Measurements from ENCODE around the gene C1orf226. TPM values are rescaled to one million over a fixed set of nuclear protein-coding genes. Genes with fewer than 3 reads are reported as not detected.

Gene C1orf226
- total and polyA plus RNA-seq, 2 experiments from 2014 or later = 2.7 to 12.5 TPM

- Histone ChIP-seq H3K9me2 (ENCODE audit: insufficient read depth) (0 out of 2 replicates have a peak, but pooled peaks cover 10% of the 10 kb centered on the region), H4K20me1 (replicated peaks; ENCODE audit: insufficient read depth) (no peaks in the 10 kb centered on the region), H2AFZ (no peak overlapping the region), H3K36me3 (ENCODE audit: insufficient read depth) (no peaks in the 10 kb centered on the region), H3K79me2 (replicated peaks; ENCODE audit: insufficient read depth) (no peaks in the 10 kb centered on the region), H3F3A (replicated peaks; ENCODE audit: low read depth) (no peaks in the 10 kb centered on the region), H3K4me1 (ENCODE audit: insufficient read depth) (no peaks in the 10 kb centered on the region), H3K4me2 (no peak overlapping the region), H3K27me3 (ENCODE audit: insufficient read depth) (no peaks in the 10 kb centered on the region), H3K27ac (ENCODE audit: low read depth) (no peak overlapping the region), H3K4me3 (no peak overlapping the region)
- Mint-ChIP-seq H3K27me3 (ENCODE audit: insufficient read depth, low read depth, poor library complexity) (no peaks in the 10 kb centered on the region), H3K27ac (no peak overlapping the region), H3K4me3 (no peak overlapping the region), H3K4me1 (peaks cover 2% of the 10 kb centered on the region; the same call in 2 of the 3 replicates), H3K36me3 (ENCODE audit: low read depth) (peaks cover 10% of the 10 kb centered on the region; the same call in 2 of the 3 replicates), H3K9me3 (no peaks in the 10 kb centered on the region)
- no peak for ATAC-seq
- TF ChIP-seq ETS1 (IDR thresholded peaks at IDR 0.05) = no peak
- no peak for TF ChIP-seq CREB1 (CRISPR knock-in tag; IDR thresholded peaks at IDR 0.05; ENCODE audit: low read depth)
- TF ChIP-seq JUNB (IDR thresholded peaks at IDR 0.05; ENCODE audit: unreplicated experiment) = no peak
- TF ChIP-seq EZH2phosphoT487 (IDR thresholded peaks at IDR 0.05; ENCODE audit: unreplicated experiment) = no peak
- TF ChIP-seq EZH2 (IDR thresholded peaks at IDR 0.05; ENCODE audit: low read depth, unreplicated experiment) = no peak
- TF ChIP-seq REST (IDR thresholded peaks at IDR 0.05; ENCODE audit: unreplicated experiment) = no peak
- TF ChIP-seq POLR2AphosphoS5 (IDR thresholded peaks at IDR 0.05; ENCODE audit: low read depth) = no peak
- TF ChIP-seq ZNF331 (CRISPR knock-in tag; IDR thresholded peaks at IDR 0.05; ENCODE audit: low read depth) = no peak
- DNase-seq (ENCODE audit: low spot score) = no peak
Measured at GRCh38 chr1:162343470-162343869, 38.1 kb upstream of the C1orf226 start.

GRCh38 chr1:162347281-162347680, 34.2 kb upstream of the C1orf226 start:
- H3K4me3 Mint-ChIP-seq = no peak overlapping the region
- peaks cover 4% of the 10 kb centered on the region for H3K27me3 Mint-ChIP-seq (ENCODE audit: insufficient read depth, low read depth, poor library complexity)
- H3K4me2 ChIP-seq = no peak overlapping the region
- no peaks in the 10 kb centered on the region for H3K79me2 ChIP-seq (replicated peaks; ENCODE audit: insufficient read depth)
- no peak overlapping the region for H3K27ac Mint-ChIP-seq
- no peaks in the 10 kb centered on the region for H4K20me1 ChIP-seq (replicated peaks; ENCODE audit: insufficient read depth)
- H3K4me3 ChIP-seq = no peak overlapping the region
- H3K4me1 ChIP-seq (ENCODE audit: insufficient read depth) = no peaks in the 10 kb centered on the region
- peaks cover 10% of the 10 kb centered on the region; the same call in 2 of the 3 replicates for H3K36me3 Mint-ChIP-seq (ENCODE audit: low read depth)
- H2AFZ ChIP-seq = no peak overlapping the region
- ATAC-seq = no peak
- no peaks in the 10 kb centered on the region for H3F3A ChIP-seq (replicated peaks; ENCODE audit: low read depth)
- no peaks in the 10 kb centered on the region for H3K9me3 Mint-ChIP-seq
- no peak overlapping the region for H3K27ac ChIP-seq (ENCODE audit: low read depth)
- DNase-seq (ENCODE audit: low spot score) = no peak
- peaks cover 7% of the 10 kb centered on the region for H3K4me1 Mint-ChIP-seq
- H3K27me3 ChIP-seq (ENCODE audit: insufficient read depth) = no peaks in the 10 kb centered on the region
- no peaks in the 10 kb centered on the region for H3K36me3 ChIP-seq (ENCODE audit: insufficient read depth)
- 0 out of 2 replicates have a peak, but pooled peaks cover 6% of the 10 kb centered on the region for H3K9me2 ChIP-seq (ENCODE audit: insufficient read depth)
- TF ChIP-seq EZH2phosphoT487 (IDR thresholded peaks at IDR 0.05; ENCODE audit: unreplicated experiment) = no peak
- no peak for TF ChIP-seq REST (IDR thresholded peaks at IDR 0.05; ENCODE audit: unreplicated experiment)
- no peak for TF ChIP-seq ETS1 (IDR thresholded peaks at IDR 0.05)
- no peak for TF ChIP-seq NANOG (IDR thresholded peaks at IDR 0.05; ENCODE audit: borderline replicate concordance)
- TF ChIP-seq POLR2AphosphoS5 (IDR thresholded peaks at IDR 0.05; ENCODE audit: low read depth) = no peak
- TF ChIP-seq CTCF (conservative IDR thresholded peaks at IDR 0.05; ENCODE audit: low read depth in 2 of 2) = no peak
- TF ChIP-seq STAT1 (IDR thresholded peaks at IDR 0.05; ENCODE audit: unreplicated experiment) = no peak
- TF ChIP-seq JUNB (IDR thresholded peaks at IDR 0.05; ENCODE audit: unreplicated experiment) = no peak
